ENCODE data around the gene METRNL. TPM values are rescaled to one million over a fixed set of nuclear protein-coding genes. Genes with fewer than 3 reads are reported as not detected.

The METRNL gene
- polyA plus RNA-seq, 3 donors = 13.1 to 133 (median 29.8) TPM

DNA sequence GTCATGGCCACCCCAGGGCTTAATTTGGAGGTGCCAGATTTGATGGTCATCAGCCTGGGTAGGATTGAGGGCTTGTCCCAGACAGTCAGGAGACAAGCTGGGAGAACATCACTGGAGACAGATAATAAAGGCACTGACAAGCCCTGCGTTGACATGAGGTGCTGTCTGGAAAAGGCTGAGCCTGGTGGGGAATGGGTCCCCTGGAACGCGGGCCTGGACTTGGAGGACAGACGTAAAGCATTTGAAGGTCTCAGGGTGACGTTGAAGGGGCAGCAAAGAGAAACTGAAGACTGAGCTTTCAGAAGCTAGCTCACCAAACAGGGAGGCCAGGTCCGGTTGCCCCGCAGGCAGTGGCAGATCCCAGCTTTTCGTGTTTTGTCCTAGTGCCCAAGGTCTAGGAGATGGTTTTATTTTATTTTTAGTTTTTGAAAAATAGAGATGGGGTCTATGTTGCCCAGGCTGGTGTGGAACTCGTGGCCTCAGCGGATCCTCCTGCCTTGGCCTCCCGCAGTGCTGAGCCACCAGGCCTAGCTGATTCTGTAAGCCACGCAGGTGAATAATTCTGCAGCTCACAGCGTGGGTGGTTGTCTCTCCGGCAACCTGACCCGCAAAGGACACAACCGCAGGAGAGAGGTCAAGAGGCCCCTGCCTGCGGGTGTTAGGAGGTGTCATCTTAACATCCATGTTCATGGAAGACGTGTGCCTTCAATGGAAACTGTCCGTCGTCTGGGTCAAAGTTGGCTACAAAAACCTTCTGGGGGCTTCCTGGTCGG, 37.6 kb downstream of the METRNL start:
- peaks cover 0 to 6% of the 10 kb centered on the region in 2 donors for H3K27me3 ChIP-seq (ENCODE audit: control insufficient read depth in 2 of 2, insufficient read depth in 2 of 2, low read length in 2 of 2)
- peaks cover 46% of the 10 kb centered on the region for H3K4me1 Mint-ChIP-seq
- H3K79me2 ChIP-seq (ENCODE audit: insufficient read depth, low read length) = no peaks in the 10 kb centered on the region
- H3K4me3 Mint-ChIP-seq = no peak overlapping the region
- peaks cover 26 to 38% (median 33%) of the 10 kb centered on the region in 3 donors for H3K27me3 Mint-ChIP-seq (ENCODE audit: low read depth in 3 of 3)
- H3K9me3 ChIP-seq (replicated peaks in 1 of 2; ENCODE audit: control insufficient read depth in 1 of 2, insufficient read depth in 1 of 2, low read length in 2 of 2) = no peaks in the 10 kb centered on the region
- H4K20me1 ChIP-seq (ENCODE audit: insufficient read depth, low read length) = no peaks in the 10 kb centered on the region
- TF ChIP-seq, protein P1, sequence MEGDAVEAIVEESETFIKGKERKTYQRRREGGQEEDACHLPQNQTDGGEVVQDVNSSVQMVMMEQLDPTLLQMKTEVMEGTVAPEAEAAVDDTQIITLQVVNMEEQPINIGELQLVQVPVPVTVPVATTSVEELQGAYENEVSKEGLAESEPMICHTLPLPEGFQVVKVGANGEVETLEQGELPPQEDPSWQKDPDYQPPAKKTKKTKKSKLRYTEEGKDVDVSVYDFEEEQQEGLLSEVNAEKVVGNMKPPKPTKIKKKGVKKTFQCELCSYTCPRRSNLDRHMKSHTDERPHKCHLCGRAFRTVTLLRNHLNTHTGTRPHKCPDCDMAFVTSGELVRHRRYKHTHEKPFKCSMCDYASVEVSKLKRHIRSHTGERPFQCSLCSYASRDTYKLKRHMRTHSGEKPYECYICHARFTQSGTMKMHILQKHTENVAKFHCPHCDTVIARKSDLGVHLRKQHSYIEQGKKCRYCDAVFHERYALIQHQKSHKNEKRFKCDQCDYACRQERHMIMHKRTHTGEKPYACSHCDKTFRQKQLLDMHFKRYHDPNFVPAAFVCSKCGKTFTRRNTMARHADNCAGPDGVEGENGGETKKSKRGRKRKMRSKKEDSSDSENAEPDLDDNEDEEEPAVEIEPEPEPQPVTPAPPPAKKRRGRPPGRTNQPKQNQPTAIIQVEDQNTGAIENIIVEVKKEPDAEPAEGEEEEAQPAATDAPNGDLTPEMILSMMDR (IDR thresholded peaks at IDR 0.05) = no peak
- peaks cover 29 to 38% of the 10 kb centered on the region in 2 donors for H3K4me1 ChIP-seq (ENCODE audit: control insufficient read depth in 1 of 2, insufficient read depth in 2 of 2, low read length in 2 of 2)
- H3K36me3 Mint-ChIP-seq = peaks cover 3 to 8% of the 10 kb centered on the region in 2 donors
- 95% methylated on average over 15 of the region's 21 CpGs for WGBS (ENCODE audit: insufficient coverage)
- no peak overlapping the region for H3K4me2 ChIP-seq (replicated peaks; ENCODE audit: extremely low read depth, low read length, poor library complexity, severe bottlenecking)
- H3K36me3 ChIP-seq (replicated peaks in 1 of 2; ENCODE audit: control insufficient read depth in 1 of 2, insufficient read depth in 2 of 2, low read length in 2 of 2) = no peaks in the 10 kb centered on the region
- peak overlapping the region in 1 of 7 donors; percentile 12 for H3K27ac Mint-ChIP-seq
- H3K9ac ChIP-seq (ENCODE audit: insufficient read depth, low read length, poor library complexity, severe bottlenecking) = no peak overlapping the region
- DNase-seq = no peak
- H3K9me3 Mint-ChIP-seq = peaks cover 0 to 4% (median 0%) of the 10 kb centered on the region in 7 donors
- H3K4me3 ChIP-seq (replicated peaks in 1 of 3; ENCODE audit: low read depth in 2 of 3, low read length in 3 of 3) = no peak overlapping the region
- intact Hi-C loops (cut with micrococcal nuclease) = no loop called here
- no peak overlapping the region for H3K27ac ChIP-seq (ENCODE audit: low read depth in 1 of 2, low read length in 2 of 2)
- no peak overlapping the region for H2AFZ ChIP-seq (ENCODE audit: insufficient read depth, low read depth, low read length, poor library complexity, severe bottlenecking)

DNA sequence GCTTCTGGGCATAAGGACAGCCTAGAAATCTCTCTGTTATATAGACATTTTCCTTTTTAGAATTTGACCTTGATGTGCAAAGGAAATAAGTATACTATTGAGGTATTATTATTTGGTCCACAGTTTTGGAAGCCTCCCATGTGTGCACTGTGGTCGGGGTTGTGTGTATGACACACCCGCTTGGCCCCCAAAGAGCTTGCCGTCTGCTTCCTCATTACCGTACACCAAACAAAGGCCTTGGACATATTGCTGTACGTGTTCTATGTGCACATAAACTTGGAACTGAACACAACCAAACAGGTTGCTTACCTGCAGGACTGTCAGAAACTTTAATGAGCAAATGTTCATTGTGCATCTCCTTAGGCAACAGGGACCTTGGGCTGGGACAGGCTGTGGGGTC, 38.2 kb downstream of the METRNL start:
- no peak overlapping the region for H3K27ac Mint-ChIP-seq
- H3K4me2 ChIP-seq (replicated peaks; ENCODE audit: extremely low read depth, low read length, poor library complexity, severe bottlenecking) = no peak overlapping the region
- WGBS (ENCODE audit: insufficient coverage) = 4% methylated on average over 5 of the region's 5 CpGs
- peaks cover 35 to 44% of the 10 kb centered on the region in 2 donors for H3K4me1 ChIP-seq (ENCODE audit: control insufficient read depth in 1 of 2, insufficient read depth in 2 of 2, low read length in 2 of 2)
- H3K36me3 Mint-ChIP-seq = peaks cover 3 to 8% of the 10 kb centered on the region in 2 donors
- peaks cover 26 to 38% (median 35%) of the 10 kb centered on the region in 3 donors for H3K27me3 Mint-ChIP-seq (ENCODE audit: low read depth in 3 of 3)
- H3K9ac ChIP-seq (ENCODE audit: insufficient read depth, low read length, poor library complexity, severe bottlenecking) = no peak overlapping the region
- H3K27ac ChIP-seq (ENCODE audit: low read depth in 1 of 2, low read length in 2 of 2) = no peak overlapping the region
- DNase-seq = no peak
- H3K4me3 Mint-ChIP-seq = no peak overlapping the region
- no peaks in the 10 kb centered on the region for H3K9me3 ChIP-seq (replicated peaks in 1 of 2; ENCODE audit: control insufficient read depth in 1 of 2, insufficient read depth in 1 of 2, low read length in 2 of 2)
- intact Hi-C loops (cut with micrococcal nuclease) = no loop called here
- H2AFZ ChIP-seq (ENCODE audit: insufficient read depth, low read depth, low read length, poor library complexity, severe bottlenecking) = no peak overlapping the region
- TF ChIP-seq, protein P1 (IDR thresholded peaks at IDR 0.05) = no peak
- no peaks in the 10 kb centered on the region for H3K36me3 ChIP-seq (replicated peaks in 1 of 2; ENCODE audit: control insufficient read depth in 1 of 2, insufficient read depth in 2 of 2, low read length in 2 of 2)
- no peaks in the 10 kb centered on the region for H4K20me1 ChIP-seq (ENCODE audit: insufficient read depth, low read length)
- peaks cover 0 to 4% (median 0%) of the 10 kb centered on the region in 7 donors for H3K9me3 Mint-ChIP-seq
- peaks cover 53% of the 10 kb centered on the region for H3K4me1 Mint-ChIP-seq
- no peaks in the 10 kb centered on the region for H3K79me2 ChIP-seq (ENCODE audit: insufficient read depth, low read length)
- H3K4me3 ChIP-seq (replicated peaks in 1 of 3; ENCODE audit: low read depth in 2 of 3, low read length in 3 of 3) = no peak overlapping the region
- peaks cover 0 to 6% of the 10 kb centered on the region in 2 donors for H3K27me3 ChIP-seq (ENCODE audit: control insufficient read depth in 2 of 2, insufficient read depth in 2 of 2, low read length in 2 of 2)

Data from CD14-positive monocyte (primary cell).